H1 (cell line): ENCODE results near the gene SERP1. TPM values are rescaled to one million over a fixed set of nuclear protein-coding genes. Genes with fewer than 3 reads are reported as not detected.

Experiments used
- CTCF ChIA-PET: fragments of 300-600 bp; sonication (Branson Sonifier 250); formaldehyde crosslinking; loops from one replicate; lab custom pipeline; 2021; ENCODE audit not compliant: partially characterized antibody; lab: Charles Lee
- POLR2A ChIA-PET: fragments of 300-600 bp; sonication (Branson Sonifier 250); formaldehyde crosslinking; loops from one replicate; lab custom pipeline; 2021; ENCODE audit warnings: inconsistent platforms; ENCODE audit not compliant: partially characterized antibody; lab: Charles Lee
- DNase-seq, 2 experiments: peaks; one replicate each; pipeline versions ENCODE4 v3.0.0 to v3.0.0-alpha.2; 2010 to 2022; ENCODE audit warnings: low spot score in 2 of 2, low read depth in 1 of 2, mixed read lengths in 1 of 2
- FAIRE-seq: peaks from 2 replicates; lab custom pipeline; 2011; peaks lifted over from hg19 to GRCh38; lab: Jason Lieb, UNC
- H2AFZ ChIP-seq: 2 replicates; pipeline ENCODE4 v1.8.1; 2012; ENCODE audit warnings: low read length, inconsistent platforms
- H2AK5ac ChIP-seq: 2 replicates; pipeline ENCODE4 v1.6.1; 2013; ENCODE audit warnings: low read depth, low read length
- H2BK120ac ChIP-seq: replicated peaks from 2 replicates; pipeline ENCODE3; 2013; ENCODE audit warnings: low read depth, low read length, inconsistent platforms
- H2BK12ac ChIP-seq: 2 replicates; pipeline ENCODE4 v1.6.1; 2013; ENCODE audit warnings: low read depth, low read length
- H2BK15ac ChIP-seq: 2 replicates; pipeline ENCODE4 v1.6.1; 2013; ENCODE audit warnings: low read length
- H2BK20ac ChIP-seq: 2 replicates; pipeline ENCODE4 v1.6.1; 2013; ENCODE audit warnings: low read length
- H2BK5ac ChIP-seq: 2 replicates; pipeline ENCODE4 v1.6.1; 2013; ENCODE audit warnings: low read depth, low read length
- H3K14ac ChIP-seq: 2 replicates; pipeline ENCODE4 v1.6.1; 2013; ENCODE audit warnings: inconsistent platforms; ENCODE audit not compliant: insufficient read length
- H3K18ac ChIP-seq: 2 replicates; pipeline ENCODE4 v1.6.1; 2013; ENCODE audit warnings: low read length; ENCODE audit errors: extremely low read depth
- H3K23ac ChIP-seq: 2 replicates; pipeline ENCODE4 v1.6.1; 2013; ENCODE audit warnings: inconsistent platforms; ENCODE audit not compliant: insufficient read length
- H3K23me2 ChIP-seq: 2 replicates; pipeline ENCODE4 v1.6.1; 2013; ENCODE audit warnings: low read depth, low read length
- H3K27ac ChIP-seq: 2 replicates; pipeline ENCODE4 v1.6.1; 2011; ENCODE audit warnings: low read depth, low read length, inconsistent platforms
- H3K27me3 ChIP-seq, 4 experiments: replicated peaks in 1 of 4; 1 replicate in 1 of 4; 2 replicates in 3 of 4; pipeline versions ENCODE4 v1.6.1 to v1.8.1; 2011 to 2013; ENCODE audit warnings: low read length in 3 of 4, mild to moderate bottlenecking in 3 of 4, inconsistent platforms in 2 of 4, mixed read lengths in 2 of 4, moderate library complexity in 1 of 4; ENCODE audit not compliant: control insufficient read depth in 3 of 4, insufficient read depth in 3 of 4; ENCODE audit errors: extremely low read depth in 1 of 4
- H3K36me3 ChIP-seq, 4 experiments: 2 replicates each; pipeline versions ENCODE4 v1.6.1 to v1.8.1; 2011 to 2013; ENCODE audit warnings: mild to moderate bottlenecking in 4 of 4, low read length in 3 of 4, moderate library complexity in 2 of 4, control low read depth in 1 of 4, inconsistent platforms in 1 of 4; ENCODE audit not compliant: insufficient read depth in 4 of 4, control insufficient read depth in 2 of 4
- H3K4ac ChIP-seq: replicated peaks from 2 replicates; pipeline ENCODE3; 2013; ENCODE audit warnings: low read length, low read depth, mixed read lengths, inconsistent platforms; ENCODE audit not compliant: insufficient read length
- H3K4me1 ChIP-seq, 4 experiments: replicated peaks in 1 of 4; 1 replicate in 1 of 4; 2 replicates in 3 of 4; pipeline versions ENCODE4 v1.6.1 to v1.8.1; 2011 to 2013; ENCODE audit warnings: low read length in 3 of 4, inconsistent platforms in 2 of 4, mixed read lengths in 1 of 4; ENCODE audit not compliant: insufficient read depth in 4 of 4, control insufficient read depth in 3 of 4
- H3K4me2 ChIP-seq, 2 experiments: 2 replicates each; pipeline versions ENCODE4 v1.6.1 to v1.8.1; 2011 to 2013; ENCODE audit warnings: low read depth in 2 of 2, low read length in 2 of 2, control low read depth in 1 of 2, inconsistent platforms in 1 of 2, mild to moderate bottlenecking in 1 of 2; ENCODE audit not compliant: insufficient read depth in 1 of 2
- H3K4me3 ChIP-seq, 4 experiments: fragments of 200-600, 300-600 bp in 1 of 4; sonication (generic), shearing (Covaris generic), sonication (Bioruptor Twin) in 1 of 4; 2 replicates each; pipeline versions ENCODE4 v1.5.1 to v1.8.1; 2011 to 2016; ENCODE audit warnings: low read length in 4 of 4, low read depth in 3 of 4, control low read depth in 2 of 4, inconsistent platforms in 2 of 4, mild to moderate bottlenecking in 2 of 4, mixed read lengths in 1 of 4, moderate library complexity in 1 of 4; ENCODE audit not compliant: insufficient read depth in 2 of 4; ENCODE audit errors: extremely low read depth in 1 of 4
- H3K56ac ChIP-seq: replicated peaks from 2 replicates; pipeline ENCODE3; 2013; ENCODE audit warnings: low read depth, mild to moderate bottlenecking, mixed read lengths, low read length, inconsistent platforms; ENCODE audit not compliant: insufficient read length
- H3K79me1 ChIP-seq: 2 replicates; pipeline ENCODE4 v1.6.1; 2013; ENCODE audit warnings: low read depth, low read length, control low read depth
- H3K79me2 ChIP-seq, 2 experiments: 2 replicates each; pipeline versions ENCODE4 v1.6.1 to v1.8.1; 2012 to 2013; ENCODE audit warnings: low read length in 2 of 2, mild to moderate bottlenecking in 2 of 2, inconsistent platforms in 1 of 2; ENCODE audit not compliant: insufficient read depth in 2 of 2, control insufficient read depth in 1 of 2
- H3K9ac ChIP-seq, 4 experiments: replicated peaks in 1 of 4; 1 replicate in 1 of 4; 2 replicates in 3 of 4; pipeline versions ENCODE4 v1.6.1 to v1.8.1; 2011 to 2013; ENCODE audit warnings: low read depth in 3 of 4, low read length in 3 of 4, control low read depth in 2 of 4, mild to moderate bottlenecking in 2 of 4, moderate library complexity in 2 of 4, inconsistent platforms in 1 of 4; ENCODE audit errors: extremely low read depth in 1 of 4
- H3K9me3 ChIP-seq, 2 experiments: 2 replicates each; pipeline versions ENCODE4 v1.6.1 to v1.8.1; 2012 to 2013; ENCODE audit warnings: mild to moderate bottlenecking in 2 of 2, moderate library complexity in 2 of 2, control low read depth in 1 of 2, inconsistent platforms in 1 of 2, low read depth in 1 of 2, low read length in 1 of 2, mixed read lengths in 1 of 2; ENCODE audit not compliant: insufficient read depth in 2 of 2
- H4K20me1 ChIP-seq, 2 experiments: replicated peaks in 1 of 2; 2 replicates each; pipeline versions ENCODE3 to v1.8.1; 2011 to 2013; ENCODE audit warnings: inconsistent platforms in 2 of 2, low read length in 2 of 2, mild to moderate bottlenecking in 1 of 2; ENCODE audit not compliant: insufficient read depth in 2 of 2, control insufficient read depth in 1 of 2
- H4K5ac ChIP-seq: 2 replicates; pipeline ENCODE4 v1.6.1; 2013; ENCODE audit warnings: low read length, low read depth, mixed read lengths, inconsistent platforms; ENCODE audit not compliant: insufficient read length
- H4K8ac ChIP-seq: 2 replicates; pipeline ENCODE4 v1.8.0; 2013; ENCODE audit warnings: mild to moderate bottlenecking, moderate library complexity, low read length, inconsistent platforms; ENCODE audit not compliant: insufficient read depth; ENCODE audit errors: extremely low read depth
- H4K91ac ChIP-seq: replicated peaks from 2 replicates; pipeline ENCODE3; 2013; ENCODE audit warnings: low read length, mixed read lengths, inconsistent platforms; ENCODE audit not compliant: insufficient read length
- ASH2L ChIP-seq: fragments of 200-600, 300-600 bp; sonication (generic); IDR thresholded peaks from one replicate; pipeline ENCODE4 v1.7.1; 2017; ENCODE audit warnings: low read length
- CBX5 ChIP-seq: fragments of 300-800, 300-1000 bp; sonication (generic); IDR thresholded peaks from 2 replicates; pipeline ENCODE4 v1.7.1; 2016; ENCODE audit warnings: antibody characterized with exemption, low read length, low read depth
- EGR1 ChIP-seq: IDR thresholded peaks from 2 replicates; pipeline ENCODE4 v1.6.1; 2011; ENCODE audit warnings: low read depth, low read length, borderline replicate concordance
- JUND ChIP-seq: IDR thresholded peaks from 2 replicates; pipeline ENCODE4 v1.6.1; 2011; ENCODE audit warnings: mild to moderate bottlenecking, improper control_type of control experiment, low read length
- KDM1A ChIP-seq: fragments of 200-600, 300-600 bp; sonication (generic); IDR thresholded peaks from 2 replicates; pipeline ENCODE4 v1.7.1; 2016; ENCODE audit warnings: mild to moderate bottlenecking, low read length, borderline replicate concordance
- NRF1 ChIP-seq: IDR thresholded peaks from 2 replicates; pipeline ENCODE4 v1.6.1; 2011; ENCODE audit warnings: mild to moderate bottlenecking, low read depth, low read length, improper control_type of control experiment
- POLR2A ChIP-seq, 2 experiments: IDR thresholded peaks; 1 replicate in 1 of 2; 2 replicates in 1 of 2; pipeline ENCODE4 v1.6.1; 2011; ENCODE audit warnings: low read depth in 2 of 2, low read length in 2 of 2, mild to moderate bottlenecking in 2 of 2; ENCODE audit errors: control extremely low read depth in 1 of 2
- RBBP5 ChIP-seq: IDR thresholded peaks from 2 replicates; pipeline ENCODE4 v1.7.1; 2012; ENCODE audit warnings: low read depth, mild to moderate bottlenecking, inconsistent platforms, low read length, moderate library complexity, borderline replicate concordance
- RNF2 ChIP-seq: fragments of 200-900, 300-1000 bp; sonication (generic); IDR thresholded peaks from 2 replicates; pipeline ENCODE4 v1.7.1; 2016; ENCODE audit warnings: borderline replicate concordance, low read depth, mild to moderate bottlenecking, antibody characterized with exemption, low read length; ENCODE audit not compliant: poor library complexity, severe bottlenecking; ENCODE audit errors: missing control alignments
- TAF7 ChIP-seq: optimal IDR thresholded peaks from 2 replicates; pipeline ENCODE3; 2011; ENCODE audit warnings: low read depth, mild to moderate bottlenecking, inconsistent platforms, low read length, moderate library complexity, borderline replicate concordance
- YY1 ChIP-seq: IDR thresholded peaks from 2 replicates; pipeline ENCODE4 v1.6.1; 2011; ENCODE audit warnings: low read depth, mild to moderate bottlenecking, low read length
- WGBS, 2 experiments: shearing (Covaris generic) in 1 of 2; methylation state at CpG; one replicate each; pipeline versions ENCODE4 v1.1.6 to v1.1.7; 2013 to 2015; ENCODE audit warnings: low lambda C conversion rate in 2 of 2, mixed read lengths in 2 of 2, inconsistent platforms in 1 of 2, low coverage in 1 of 2, missing lambda C conversion rate in 1 of 2; ENCODE audit not compliant: insufficient replicate concordance in 2 of 2, insufficient coverage in 1 of 2, insufficient read length in 1 of 2; ENCODE audit errors: extremely low coverage in 1 of 2, missing lambda C conversion rate in 1 of 2; 5-methylcytosine and 5-hydroxymethylcytosine counted together
- polyA plus RNA-seq, 7 experiments: library from polyadenylated mRNA; depleted of rRNA in 3 of 7; stranded (reverse) in 5 of 7; unstranded in 2 of 7; fragments of >200 nt in 5 of 7; fragments of 200-250 nt in 2 of 7; gene quantifications; 1 replicate in 5 of 7; 2 replicates in 1 of 7; 4 replicates in 1 of 7; pipeline versions ENCODE4 v1.2.1 to v1.2.3, GENCODE V29; 2011 to 2013; ENCODE audit warnings: missing spikeins in 2 of 7, mixed read lengths in 2 of 7
- total RNA-seq: library from RNA; stranded (reverse); fragmentation: NEBNext Ultra II Directional; extraction: Animal tissue kit (Norgen Biotek cat#: 25700); gene quantifications from 2 replicates; pipeline ENCODE4 v1.2.1, GENCODE V29; 2021
- TF ChIP-seq, protein P1 (sequence below): IDR thresholded peaks from 2 replicates; pipeline ENCODE4 v1.6.1; 2011; ENCODE audit warnings: low read depth, mild to moderate bottlenecking, low read length; ENCODE audit not compliant: insufficient read depth

Gene SERP1
- total and polyA plus RNA-seq, 2 of the 8 experiments (the other 6 are each of a cell fraction or from before 2014, with no cell fraction given), result 90.3 to 98.2 TPM

DNA sequence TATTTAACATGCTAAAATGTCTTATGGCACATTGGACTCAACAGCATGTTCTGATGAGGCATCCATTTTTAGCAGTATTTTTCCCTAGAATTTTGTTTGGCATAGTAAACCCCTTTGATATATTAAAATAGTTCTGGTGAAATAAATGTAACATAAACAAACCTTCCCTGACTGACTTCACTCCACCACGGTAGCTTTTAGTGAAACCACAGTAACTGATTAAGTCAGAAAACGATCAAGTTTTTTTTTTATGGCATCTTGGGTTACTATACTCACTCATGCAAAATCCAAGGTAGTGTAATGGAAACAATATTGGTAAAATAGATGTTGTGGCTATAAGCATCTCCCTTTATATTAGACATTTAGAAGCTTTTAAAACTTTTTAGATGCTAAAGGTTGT is 2.8 kb downstream of the SERP1 start:
- no peak overlapping the region for H2BK120ac ChIP-seq
- H4K91ac ChIP-seq, result no peak overlapping the region
- no peak overlapping the region for H3K14ac ChIP-seq
- H3K9me3 ChIP-seq, result no peaks in the 10 kb centered on the region
- H4K5ac ChIP-seq, result no peak overlapping the region
- FAIRE-seq (no peak), DNase-seq (no peak)
- H3K23me2 ChIP-seq, result no peaks in the 10 kb centered on the region; the same call in 1 of the 2 replicates
- H2BK20ac ChIP-seq, result no peak overlapping the region
- WGBS, 2 experiments, result 96% methylated on average over 2 of the region's 2 CpGs; no CpG with 5 or more reads in 1 of the 2 experiments
- ChIA-PET POLR2A (interaction anchor here (1.7 kb wide), 1 partner anchor 13 kb away, joined by 3 read pairs; no protein-coding TSS in a partner anchor), CTCF (interaction anchor here (0.5 to 1.1 kb wide), 3 partner anchors 31 to 159 kb away, joined by 3 to 4 read pairs (median 3); no protein-coding TSS in a partner anchor)
- H3K18ac ChIP-seq, result no peak overlapping the region
- H3K4me1 ChIP-seq, result no peaks in the 10 kb centered on the region; a peak in 2 of 7 replicates
- H3K27ac ChIP-seq, result no peak overlapping the region
- H4K20me1 ChIP-seq, result peaks cover 3% of the 10 kb centered on the region in 2 experiments
- no peak overlapping the region for H2BK12ac ChIP-seq
- H3K4ac ChIP-seq, result no peak overlapping the region
- no peak overlapping the region for H4K8ac ChIP-seq
- H3K9ac ChIP-seq, result no peak overlapping the region
- H2BK5ac ChIP-seq, result no peak overlapping the region
- no peak overlapping the region for H2BK15ac ChIP-seq
- H2AK5ac ChIP-seq, result no peak overlapping the region
- H3K4me2 ChIP-seq, result no peak overlapping the region
- no peaks in the 10 kb centered on the region; the same call in 1 of the 2 replicates for H3K79me1 ChIP-seq
- no peak overlapping the region for H3K4me3 ChIP-seq
- no peaks in the 10 kb centered on the region for H3K27me3 ChIP-seq
- no peak overlapping the region for H3K56ac ChIP-seq
- H3K79me2 ChIP-seq, result peaks cover 0 to 58% of the 10 kb centered on the region in 2 experiments; a peak in 3 of 4 replicates
- no peak overlapping the region for H2AFZ ChIP-seq
- H3K23ac ChIP-seq, result no peak overlapping the region
- H3K36me3 ChIP-seq, result peaks cover 4 to 36% (median 12%) of the 10 kb centered on the region in 4 experiments; a peak in 6 of 8 replicates
- no peak for TF ChIP-seq YY1
- TF ChIP-seq RNF2, result no peak
- no peak for TF ChIP-seq TAF7
- TF ChIP-seq, protein P1, sequence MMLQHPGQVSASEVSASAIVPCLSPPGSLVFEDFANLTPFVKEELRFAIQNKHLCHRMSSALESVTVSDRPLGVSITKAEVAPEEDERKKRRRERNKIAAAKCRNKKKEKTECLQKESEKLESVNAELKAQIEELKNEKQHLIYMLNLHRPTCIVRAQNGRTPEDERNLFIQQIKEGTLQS, result no peak
- TF ChIP-seq ASH2L, result no peak
- no peak for TF ChIP-seq JUND
- TF ChIP-seq NRF1, result no peak
- no peak for TF ChIP-seq KDM1A
- TF ChIP-seq POLR2A (IDR thresholded peaks at IDR 0.05; ENCODE audit: control extremely low read depth in 1 of 2, low read depth in 2 of 2, low read length in 2 of 2), result no peak
- TF ChIP-seq EGR1, result no peak
- TF ChIP-seq RBBP5, result no peak
- no peak for TF ChIP-seq CBX5
